ENCODE results near the gene WDR74. TPM values are rescaled to one million over a fixed set of nuclear protein-coding genes. Genes with fewer than 3 reads are reported as not detected.

The WDR74 gene
- 204 and 215 TPM in 2 replicates for total RNA-seq (2014; rRNA removed; shearing (Covaris generic))

GRCh38 chr11:62839050-62839945 lies at the start of gene WDR74:
Gene WDR74, minus strand, starts transcription at chr11:62839590. Its CDS starts 20 bp downstream, at chr11:62839570.

GRCh38 chr11:62880803-62881578 lies 41.6 kb upstream of the WDR74 start, which contains the start of gene SLC3A2:
Gene SLC3A2, plus strand, starts transcription at chr11:62880896. Its CDS starts 128 bp downstream, at chr11:62881024.

GRCh38 chr11:62832336-62833234 lies 6.8 kb downstream of the WDR74 start, which contains the start of gene TEX54:
Gene TEX54, minus strand, starts transcription at chr11:62832841.

GRCh38 chr11:62831520-62832335 lies 7.7 kb downstream of the WDR74 start, which contains the start of gene STX5:
Gene STX5, minus strand, starts transcription at chr11:62832051. Its CDS starts 808 bp downstream, at chr11:62831243.

GRCh38 chr11:62805076-62805892 lies 34.1 kb downstream of the WDR74 start, which contains the start of gene NXF1:
Gene NXF1, minus strand, starts transcription at chr11:62805440. Its CDS starts 84 bp downstream, at chr11:62805356.

GRCh38 chr11:62791501-62792201 lies 47.7 kb downstream of the WDR74 start, which contains the start of gene TMEM223:
Gene TMEM223, minus strand, starts transcription at chr11:62792006. Its CDS starts 12 bp downstream, at chr11:62791994.

GRCh38 chr11:62787005-62787759 lies 52.2 kb downstream of the WDR74 start, which contains the start of gene TMEM179B:
Gene TMEM179B, plus strand, starts transcription at chr11:62787402. Its CDS starts 30 bp downstream, at chr11:62787432.

Small RNA genes within 50 kb of the gene (small RNA-seq; reads per million reads assigned to genes)
- gene MIR6514: not detected
- gene RF00099: not detected
- gene RNU6-118P: not detected
- not detected for gene SNORD22
- gene SNORD26: not detected
- gene SNORD27: not detected
- not detected for gene SNORD28
- gene SNORD30: 38.8 reads per million, percentile 94 among the genes with 10 or more reads in this experiment

Other genes starting within 250 kb of the WDR74 start
- 18.9 and 28.1 TPM in 2 replicates for gene TUT1, start 248.1 kb downstream of the WDR74 start, total RNA-seq (2014; rRNA removed; shearing (Covaris generic))
- 153 and 165 TPM in 2 replicates for gene MTA2, start 237.7 kb downstream of the WDR74 start, total RNA-seq (2014; rRNA removed; shearing (Covaris generic))
- gene EML3, start 226.8 kb downstream of the WDR74 start, total RNA-seq (2014; rRNA removed; shearing (Covaris generic)): 41.0 and 43.7 TPM in 2 replicates
- 8.4 and 13.0 TPM in 2 replicates for gene ROM1, start 226.3 kb downstream of the WDR74 start, total RNA-seq (2014; rRNA removed; shearing (Covaris generic))
- gene B3GAT3, start 217.6 kb downstream of the WDR74 start, total RNA-seq (2014; rRNA removed; shearing (Covaris generic)): 84.1 and 103 TPM in 2 replicates
- gene GANAB, start 193.0 kb downstream of the WDR74 start, total RNA-seq (2014; rRNA removed; shearing (Covaris generic)): 234 and 237 TPM in 2 replicates
- 21.1 and 24.6 TPM in 2 replicates for gene INTS5, start 186.3 kb downstream of the WDR74 start, total RNA-seq (2014; rRNA removed; shearing (Covaris generic))
- gene C11orf98, start 174.4 kb downstream of the WDR74 start, total RNA-seq (2014; rRNA removed; shearing (Covaris generic)): 258 and 334 TPM in 2 replicates
- gene CSKMT, start 174.3 kb downstream of the WDR74 start, total RNA-seq (2014; rRNA removed; shearing (Covaris generic)): 19.2 and 33.6 TPM in 2 replicates
- 27.7 and 35.5 TPM in 2 replicates for gene UQCC3, start 167.9 kb downstream of the WDR74 start, total RNA-seq (2014; rRNA removed; shearing (Covaris generic))
- 9.0 and 13.3 TPM in 2 replicates for gene LBHD1, start 167.3 kb downstream of the WDR74 start, total RNA-seq (2014; rRNA removed; shearing (Covaris generic))
- gene UBXN1, start 160.5 kb downstream of the WDR74 start, total RNA-seq (2014; rRNA removed; shearing (Covaris generic)): 306 and 324 TPM in 2 replicates
- 0.21 and 0.23 TPM in 2 replicates for gene LRRN4CL, start 150.1 kb downstream of the WDR74 start, total RNA-seq (2014; rRNA removed; shearing (Covaris generic))
- gene BSCL2, start 132.2 kb downstream of the WDR74 start, total RNA-seq (2014; rRNA removed; shearing (Covaris generic)): 87.7 and 115 TPM in 2 replicates
- not detected in 2 replicates for gene GNG3, start 131.9 kb downstream of the WDR74 start, total RNA-seq (2014; rRNA removed; shearing (Covaris generic))
- 13.6 and 14.1 TPM in 2 replicates for gene HNRNPUL2, start 112.1 kb downstream of the WDR74 start, total RNA-seq (2014; rRNA removed; shearing (Covaris generic))
- gene TTC9C, start 111.1 kb downstream of the WDR74 start, total RNA-seq (2014; rRNA removed; shearing (Covaris generic)): 37.5 and 48.1 TPM in 2 replicates
- 5.0 and 6.7 TPM in 2 replicates for gene ZBTB3, start 85.4 kb downstream of the WDR74 start, total RNA-seq (2014; rRNA removed; shearing (Covaris generic))
- gene POLR2G, start 78.0 kb downstream of the WDR74 start, total RNA-seq (2014; rRNA removed; shearing (Covaris generic)): 143 and 148 TPM in 2 replicates
- gene TAF6L, start 68.2 kb downstream of the WDR74 start, total RNA-seq (2014; rRNA removed; shearing (Covaris generic)): 33.0 and 39.5 TPM in 2 replicates
- 61.4 and 91.5 TPM in 2 replicates for gene TMEM179B, start 52.2 kb downstream of the WDR74 start, total RNA-seq (2014; rRNA removed; shearing (Covaris generic))
- 47.6 and 57.5 TPM in 2 replicates for gene TMEM223, start 47.6 kb downstream of the WDR74 start, total RNA-seq (2014; rRNA removed; shearing (Covaris generic))
- gene NXF1, start 34.1 kb downstream of the WDR74 start, total RNA-seq (2014; rRNA removed; shearing (Covaris generic)): 35.6 and 42.9 TPM in 2 replicates
- gene STX5, start 7.5 kb downstream of the WDR74 start, total RNA-seq (2014; rRNA removed; shearing (Covaris generic)): 33.8 and 38.8 TPM in 2 replicates
- gene TEX54, start 6.7 kb downstream of the WDR74 start, total RNA-seq (2014; rRNA removed; shearing (Covaris generic)): 1.5 TPM in 1 of 2 replicates, not detected in the other
- 739 and 838 TPM in 2 replicates for gene SLC3A2, start 41.3 kb upstream of the WDR74 start, total RNA-seq (2014; rRNA removed; shearing (Covaris generic))
- 0.30 and 0.56 TPM in 2 replicates for gene CHRM1, start 81.8 kb upstream of the WDR74 start, total RNA-seq (2014; rRNA removed; shearing (Covaris generic))
- not detected in 2 replicates for gene SLC22A6, start 145.4 kb upstream of the WDR74 start, total RNA-seq (2014; rRNA removed; shearing (Covaris generic))
- not detected in 2 replicates for gene SLC22A8, start 176.3 kb upstream of the WDR74 start, total RNA-seq (2014; rRNA removed; shearing (Covaris generic))

Data from A375 (cell line).